ENCODE measurements around the gene EML4. TPM values are rescaled to one million over a fixed set of nuclear protein-coding genes. Genes with fewer than 3 reads are reported as not detected.
"Not testable (repeated sequence)": the region's sequence is repeated elsewhere in the genome, so short reads cannot be mapped to it uniquely, and the experiment has no call there.

Gene EML4
- polyA plus RNA-seq, 1 donor: 142 TPM

DNA sequence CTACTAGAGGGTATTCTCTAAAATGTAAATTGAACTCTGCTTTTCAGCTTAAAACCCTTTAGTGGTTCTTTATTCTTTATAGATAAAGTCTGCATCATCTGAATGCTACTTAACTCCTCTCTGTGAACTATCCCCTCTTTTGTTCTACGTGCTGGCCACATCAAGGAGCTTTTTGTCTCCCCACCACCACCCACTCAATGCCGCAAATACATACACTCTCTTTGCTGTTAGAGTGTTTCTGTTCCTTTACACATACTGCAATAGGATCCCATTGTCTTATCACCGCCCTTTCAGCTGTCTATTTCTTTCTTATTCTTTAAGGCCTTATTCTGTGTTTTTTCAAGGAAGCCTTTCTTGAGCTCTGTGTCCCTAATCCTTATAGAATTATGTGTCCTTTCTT lies 83.3 kb downstream of the EML4 start:
- no peak for DNase-seq

DNA sequence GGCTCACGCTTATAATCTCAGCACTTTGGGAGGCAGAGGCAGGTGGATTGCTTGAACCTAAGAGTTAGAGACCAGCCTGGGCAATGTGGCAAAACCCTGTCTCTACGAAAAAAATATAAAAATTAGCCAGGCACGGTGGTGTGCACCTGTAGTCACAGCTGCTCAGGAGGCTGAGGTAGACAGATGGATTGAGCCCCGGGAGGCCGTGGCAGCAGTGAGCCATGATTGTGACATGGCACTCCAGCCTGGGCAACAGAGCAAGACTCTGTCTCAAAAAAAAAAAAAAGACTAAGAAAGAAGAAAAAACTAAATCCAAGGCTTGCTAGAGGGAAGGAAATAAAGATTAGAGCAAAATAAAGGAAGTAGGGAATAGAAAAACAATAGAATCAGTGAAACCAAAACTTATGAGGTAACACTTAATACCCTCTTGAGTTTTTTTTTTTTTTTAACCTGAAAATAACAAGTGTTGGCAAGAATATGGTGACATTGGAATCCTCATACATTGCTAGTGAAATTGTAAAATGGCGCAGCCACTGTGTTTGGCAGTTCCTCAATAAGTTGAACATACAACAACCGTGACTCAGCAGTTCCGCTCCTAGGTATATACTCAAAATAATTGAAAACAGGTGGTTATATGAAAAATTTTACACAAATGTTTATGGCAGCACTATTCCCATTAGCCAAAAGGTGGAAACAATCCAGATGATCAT lies 85.2 kb downstream of the EML4 start:
- DNase-seq: no peak

DNA sequence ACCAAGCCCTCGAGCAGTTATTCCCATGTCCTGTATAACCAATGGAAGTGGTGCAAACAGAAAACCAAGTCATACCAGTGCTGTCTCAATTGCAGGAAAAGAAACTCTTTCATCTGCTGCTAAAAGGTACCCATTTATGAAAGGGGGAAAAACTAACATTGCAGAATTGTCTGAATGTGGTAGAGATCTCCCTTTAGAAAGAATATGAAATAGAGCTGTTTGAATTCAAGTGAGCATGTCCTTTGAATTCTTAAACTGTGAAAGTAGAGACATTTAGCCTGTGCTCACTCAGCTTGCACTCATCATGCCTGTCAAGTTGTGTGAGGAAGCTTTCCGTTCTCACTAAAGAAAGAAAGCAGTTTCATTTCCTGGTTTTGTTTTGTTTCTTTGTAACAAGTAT lies 87.4 kb downstream of the EML4 start:
- DNase-seq: no peak

DNA sequence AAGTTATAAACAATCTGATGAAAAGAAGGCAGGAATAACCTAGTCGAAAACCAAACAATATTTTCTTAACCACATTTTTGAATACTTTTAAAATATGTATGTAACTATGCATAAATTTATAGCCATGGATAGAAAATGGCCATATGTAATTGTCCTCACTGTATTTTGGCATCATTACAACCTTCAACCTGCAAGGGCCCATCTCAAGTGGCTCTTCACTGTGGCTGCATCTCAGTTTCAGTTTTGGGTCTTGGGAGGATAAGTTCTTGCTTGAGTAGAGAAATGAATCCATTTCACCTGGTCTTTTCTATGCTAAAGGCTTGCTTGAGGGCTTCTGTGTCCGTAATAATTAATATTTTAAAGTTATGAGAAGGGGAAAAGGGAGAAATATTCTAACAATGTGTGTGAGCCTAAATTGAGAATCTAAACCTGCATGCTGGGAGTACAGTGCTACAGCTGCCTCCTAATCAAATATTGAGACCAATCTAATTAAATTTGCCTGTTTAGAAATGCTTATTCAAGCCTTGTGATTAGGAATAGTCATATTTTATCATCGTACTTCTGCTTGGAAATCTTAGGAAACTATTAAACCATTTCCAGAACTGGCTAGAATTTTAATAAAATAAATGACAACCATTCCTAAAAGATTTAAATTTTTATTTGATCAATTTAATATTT lies 92.5 kb downstream of the EML4 start:
- no peak for DNase-seq

DNA sequence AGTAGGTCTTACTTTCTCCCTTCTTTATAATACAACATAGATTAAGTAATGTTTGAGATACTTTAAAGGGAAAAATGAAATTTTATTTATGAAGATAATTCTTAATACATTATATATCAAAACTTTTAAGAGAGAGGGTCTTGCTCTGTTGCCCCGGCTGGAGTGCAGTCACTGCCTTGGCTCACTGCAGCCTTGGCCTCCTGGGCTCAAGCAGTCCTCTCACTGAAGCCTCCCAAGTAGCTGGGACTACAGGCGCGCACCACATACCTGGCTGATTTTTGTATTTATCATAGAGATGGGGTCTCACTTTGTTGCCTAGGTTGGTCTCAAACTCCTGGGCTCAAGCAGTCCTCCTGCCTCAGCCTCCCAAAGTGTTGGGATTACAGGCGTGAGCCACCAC lies 97.1 kb downstream of the EML4 start:
- no peak for DNase-seq

DNA sequence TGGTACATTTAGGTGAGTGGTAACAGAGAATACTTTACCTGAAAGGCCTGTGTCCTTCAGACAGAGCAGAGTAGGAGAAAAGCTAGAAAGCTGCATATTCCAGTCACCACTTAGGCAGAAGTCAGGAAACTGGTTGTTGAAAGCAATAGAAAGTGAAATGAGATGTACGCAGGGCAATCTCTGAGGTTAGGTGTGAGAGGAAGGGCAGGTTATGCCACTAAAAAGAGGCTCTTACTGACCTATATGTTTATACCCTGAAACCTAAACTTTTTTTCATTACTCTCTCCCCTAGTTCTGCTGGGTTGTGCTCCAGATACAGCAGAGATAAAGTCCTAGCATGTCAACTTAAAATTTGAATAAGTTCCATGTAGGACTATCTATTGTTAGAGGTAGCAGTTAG lies 98.4 kb downstream of the EML4 start:
- DNase-seq: no peak

DNA sequence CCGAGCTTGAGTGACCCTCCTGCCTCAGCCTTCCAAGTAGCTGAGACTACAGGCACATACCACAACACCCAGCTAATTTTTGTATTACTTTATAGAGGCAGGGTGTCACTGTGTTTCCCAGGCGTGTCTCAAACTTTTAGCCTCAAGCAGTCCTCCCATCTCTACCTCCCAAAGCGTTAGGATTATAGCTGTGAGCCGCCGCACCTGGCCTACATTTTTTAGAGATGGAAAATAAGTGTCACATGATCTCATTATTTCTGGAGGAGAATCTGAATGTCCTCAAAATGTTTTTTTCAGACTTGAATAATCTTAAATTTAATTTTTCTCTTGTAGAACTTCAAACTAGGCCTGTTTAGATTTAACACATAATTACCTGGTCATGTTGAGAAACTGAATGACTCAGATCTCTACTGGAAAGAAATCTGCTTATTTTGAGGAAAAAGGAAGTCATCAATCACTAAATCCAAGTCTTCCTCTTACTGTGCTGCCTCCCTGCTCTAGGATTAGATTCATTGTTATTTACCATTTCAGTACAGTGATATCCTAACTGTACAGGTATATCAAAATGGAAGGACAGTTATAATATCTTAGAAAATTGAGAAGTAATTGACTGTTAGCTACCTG lies 99.5 kb downstream of the EML4 start:
- no peak for DNase-seq

DNA sequence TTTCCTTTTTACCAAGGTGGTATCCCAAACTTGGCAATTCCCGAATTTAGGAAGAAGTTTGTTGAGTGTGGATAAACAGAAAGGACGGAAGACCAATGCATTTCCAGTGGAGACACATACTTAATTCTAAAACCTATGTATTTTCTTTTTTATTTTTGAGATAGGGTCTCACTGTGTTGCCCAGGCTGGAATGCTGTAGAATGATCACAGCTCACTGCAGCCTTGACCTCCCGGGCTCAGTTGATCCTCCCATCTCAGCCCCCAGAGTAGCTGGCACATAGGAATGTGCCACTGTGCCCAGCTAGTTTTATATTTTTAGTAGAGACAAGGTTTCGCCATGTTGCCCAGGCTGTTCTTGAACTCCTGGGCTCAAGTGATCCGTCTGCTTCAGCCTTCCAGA lies 101.6 kb downstream of the EML4 start:
- DNase-seq: no peak

DNA sequence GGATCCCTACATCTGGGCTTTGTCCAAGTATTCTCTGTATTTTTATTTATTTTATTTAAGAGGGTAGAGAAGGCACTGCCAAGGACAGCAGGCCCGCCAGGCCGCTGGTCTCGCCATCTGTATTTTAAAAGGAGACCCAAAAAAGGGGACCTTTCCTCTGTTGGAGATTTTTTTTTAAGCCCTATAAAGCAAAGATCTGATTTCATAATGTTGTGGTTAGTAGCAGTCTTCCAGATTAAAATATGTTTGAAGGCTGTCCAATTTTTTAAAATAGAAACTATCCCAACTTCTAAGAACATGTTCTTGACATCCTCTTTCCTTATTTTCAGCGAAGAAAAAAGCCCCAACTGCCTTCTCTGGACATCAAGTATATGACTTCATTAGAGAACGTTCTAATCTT lies 102.1 kb downstream of the EML4 start:
- DNase-seq: not testable (repeated sequence)

DNA sequence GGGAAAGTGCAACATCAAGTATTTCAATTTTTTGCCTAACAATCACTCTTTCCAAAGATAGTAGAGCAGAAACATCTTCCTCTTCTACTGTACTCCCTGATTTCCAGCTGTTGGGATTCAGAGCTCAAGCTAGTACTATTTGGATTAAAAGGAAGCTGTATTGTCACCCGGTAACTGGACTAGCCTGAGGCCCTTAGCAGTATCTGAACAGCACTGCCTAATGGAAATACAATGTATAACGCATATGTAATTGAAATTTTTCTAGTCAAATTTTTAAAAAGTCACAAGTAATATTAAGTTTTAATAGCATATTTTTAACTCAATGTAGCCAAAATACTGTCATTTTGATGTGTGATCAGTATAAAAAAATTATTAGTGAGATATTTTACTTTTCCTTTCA lies 105.7 kb downstream of the EML4 start:
- DNase-seq: no peak

DNA sequence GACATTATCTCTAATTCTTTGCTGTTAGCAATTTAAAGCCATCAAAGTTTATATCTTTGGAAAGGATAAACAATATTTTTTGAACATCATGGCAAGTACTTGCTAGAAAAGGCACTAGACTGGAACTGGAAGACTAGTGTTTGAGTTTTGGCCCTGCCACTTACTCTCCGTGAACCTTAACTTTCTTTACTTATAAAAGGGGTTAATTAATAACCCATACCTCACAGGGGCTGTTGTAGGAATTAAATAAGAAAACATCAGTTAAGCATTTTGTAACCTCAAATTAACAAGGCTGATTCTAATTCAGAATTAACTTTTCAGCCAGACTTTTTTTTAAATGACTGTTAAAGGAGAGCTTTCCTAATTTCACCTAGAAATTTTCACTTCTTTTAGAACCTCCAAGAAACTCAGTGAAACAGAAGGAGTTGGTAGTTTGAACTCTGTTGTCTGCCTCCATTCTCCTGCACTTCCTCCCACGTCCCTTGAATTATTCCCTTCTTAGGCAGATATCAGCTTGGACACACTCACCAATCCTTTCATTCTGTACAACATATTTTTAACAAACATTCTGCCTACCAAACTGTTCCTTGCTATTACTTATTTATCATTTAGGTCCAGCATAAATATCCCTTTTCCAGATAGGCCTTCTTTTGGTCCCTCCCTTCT lies 112.4 kb downstream of the EML4 start:
- DNase-seq: no peak

DNA sequence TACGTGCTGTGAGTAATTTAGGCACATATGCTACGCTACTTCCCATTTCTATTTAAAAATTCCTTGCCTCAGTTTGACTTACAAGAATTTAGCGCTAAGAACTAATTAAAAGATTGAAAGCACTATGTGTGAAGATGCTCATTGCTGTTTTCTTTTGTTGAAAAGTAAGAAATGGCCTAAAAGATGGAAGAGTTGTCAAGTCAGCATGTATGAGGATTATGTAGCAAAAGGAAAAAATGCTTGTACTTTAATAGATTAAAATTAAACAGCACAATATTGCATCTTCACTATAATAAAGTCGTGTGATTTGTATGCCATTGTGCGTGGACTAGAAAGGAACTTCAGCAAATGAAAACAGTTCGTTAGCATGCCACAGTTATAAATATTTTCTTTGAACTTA lies 114.9 kb downstream of the EML4 start:
- no peak for DNase-seq

DNA sequence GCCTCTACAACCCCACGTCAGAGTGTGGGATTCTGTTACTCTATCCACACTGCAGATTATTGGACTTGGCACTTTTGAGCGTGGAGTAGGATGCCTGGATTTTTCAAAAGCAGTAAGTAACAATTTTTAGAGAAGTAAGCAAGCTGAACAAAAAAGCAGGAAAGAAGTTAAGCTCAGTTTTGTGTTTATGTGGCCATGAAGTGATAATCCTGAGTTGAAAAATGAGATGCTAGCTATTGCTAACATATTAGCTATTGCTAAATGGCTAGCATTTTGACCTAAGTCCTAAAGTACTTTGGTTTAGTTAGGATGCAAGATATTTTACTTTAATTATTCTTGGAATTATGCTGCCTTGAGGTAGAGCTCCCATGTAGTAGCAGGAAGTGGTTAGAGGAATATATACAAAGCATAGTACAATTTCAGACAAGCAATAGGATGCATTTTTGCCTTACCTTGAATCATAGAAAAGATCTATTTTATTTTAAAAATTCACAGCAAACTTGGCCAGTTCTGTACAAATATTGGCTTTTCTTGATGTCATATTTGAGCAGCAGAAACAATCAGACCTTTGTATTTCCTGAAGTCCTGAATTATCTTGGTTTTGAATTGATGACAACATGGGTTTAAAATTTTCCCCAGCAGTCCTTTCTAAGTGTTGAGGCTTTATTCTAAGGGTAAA lies 117.3 kb downstream of the EML4 start:
- no peak for DNase-seq

DNA sequence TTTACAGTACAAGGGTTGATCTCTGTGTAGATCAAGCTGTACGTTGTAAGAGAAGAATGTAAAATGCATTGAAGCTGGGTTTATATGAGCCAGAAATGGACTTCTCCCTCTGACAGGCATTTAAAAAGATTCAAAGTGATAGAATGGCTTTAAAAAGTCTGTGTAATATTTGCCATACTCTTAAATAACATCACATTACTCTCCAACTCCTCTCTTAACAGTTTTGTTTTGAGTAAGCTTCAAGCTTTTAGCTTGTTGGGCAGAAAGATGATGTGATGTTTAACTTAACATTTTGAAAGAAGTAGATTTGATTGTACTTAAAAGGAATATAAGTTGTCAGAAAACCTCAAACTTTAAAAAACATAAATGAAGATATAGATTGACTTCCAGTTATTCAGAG lies 119.7 kb downstream of the EML4 start:
- DNase-seq: no peak

DNA sequence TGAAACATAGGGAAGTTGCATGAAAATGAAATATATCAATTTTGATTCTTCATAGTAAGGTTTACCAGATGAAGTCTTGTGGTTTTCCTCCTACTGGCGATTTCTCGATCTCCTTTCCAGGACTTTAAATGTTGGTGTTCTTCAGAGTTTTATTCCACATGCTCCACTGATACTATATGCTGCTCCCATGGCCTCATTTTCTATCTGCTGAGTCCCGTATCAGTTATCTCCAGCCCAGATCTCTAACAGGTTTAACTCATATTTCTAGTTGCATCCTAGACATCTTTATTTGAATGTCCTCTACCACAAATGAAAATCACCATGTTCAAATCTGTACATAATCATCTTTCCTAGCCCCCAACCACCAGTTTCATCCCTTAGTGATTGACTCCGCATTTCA lies 120.1 kb downstream of the EML4 start:
- no peak for DNase-seq

DNA sequence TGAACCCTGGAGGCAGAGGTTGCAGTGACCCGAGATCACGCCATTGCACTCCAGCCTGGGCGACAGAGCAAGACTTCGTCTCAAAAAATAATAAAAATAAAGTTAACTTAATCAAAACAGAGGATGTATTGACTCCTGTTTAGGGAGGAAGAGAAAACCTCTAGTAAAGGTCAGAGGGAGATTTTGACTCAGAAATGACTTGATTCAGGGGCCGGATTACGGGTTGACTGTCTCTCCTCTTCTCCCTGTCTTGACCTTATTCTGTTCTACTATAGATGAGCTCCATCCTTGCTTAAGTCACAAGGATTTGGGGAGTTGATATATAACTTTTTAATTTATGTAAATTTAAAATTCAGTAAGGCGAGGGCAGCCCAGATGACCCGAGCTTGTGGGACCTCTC lies 120.9 kb downstream of the EML4 start:
- no peak for DNase-seq

DNA sequence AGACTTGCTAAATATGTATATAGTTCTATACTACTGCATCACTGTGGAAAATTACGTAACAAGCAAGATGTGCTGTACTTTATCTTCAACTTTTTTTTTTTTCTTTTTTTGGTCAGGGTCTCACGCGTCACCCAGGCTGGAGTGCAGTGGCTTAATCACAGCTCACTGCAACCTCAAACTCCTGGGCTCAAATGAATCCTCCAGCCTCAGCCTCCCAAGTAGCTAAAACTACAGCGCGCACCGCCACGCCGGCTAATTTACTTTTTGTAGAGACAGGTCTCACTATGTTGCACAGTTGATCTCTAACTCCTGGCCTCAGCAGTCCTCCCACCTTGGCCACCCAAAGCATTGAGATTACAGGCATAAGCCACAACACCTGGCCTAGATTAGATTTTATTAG lies 123.9 kb downstream of the EML4 start:
- no peak for DNase-seq

DNA sequence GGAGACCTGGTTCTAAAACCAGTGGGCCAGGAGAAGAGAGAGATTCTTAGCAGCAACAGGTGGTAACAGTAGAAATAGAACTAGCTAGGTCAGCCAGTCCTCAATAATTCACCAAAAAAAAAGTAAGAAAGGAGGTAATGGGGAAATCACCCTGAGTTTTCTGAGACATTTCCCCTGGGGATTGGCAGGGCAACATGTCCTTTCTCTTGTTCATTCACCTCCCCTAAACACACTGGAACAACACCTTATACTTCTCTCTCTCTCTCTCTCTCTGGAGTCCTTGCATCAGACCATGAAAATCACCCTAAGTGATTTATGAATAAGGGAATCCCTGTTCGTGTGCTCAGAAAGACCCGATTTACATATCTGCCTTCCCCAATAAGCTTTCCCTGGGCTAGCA lies 127.1 kb downstream of the EML4 start:
- no peak for DNase-seq

DNA sequence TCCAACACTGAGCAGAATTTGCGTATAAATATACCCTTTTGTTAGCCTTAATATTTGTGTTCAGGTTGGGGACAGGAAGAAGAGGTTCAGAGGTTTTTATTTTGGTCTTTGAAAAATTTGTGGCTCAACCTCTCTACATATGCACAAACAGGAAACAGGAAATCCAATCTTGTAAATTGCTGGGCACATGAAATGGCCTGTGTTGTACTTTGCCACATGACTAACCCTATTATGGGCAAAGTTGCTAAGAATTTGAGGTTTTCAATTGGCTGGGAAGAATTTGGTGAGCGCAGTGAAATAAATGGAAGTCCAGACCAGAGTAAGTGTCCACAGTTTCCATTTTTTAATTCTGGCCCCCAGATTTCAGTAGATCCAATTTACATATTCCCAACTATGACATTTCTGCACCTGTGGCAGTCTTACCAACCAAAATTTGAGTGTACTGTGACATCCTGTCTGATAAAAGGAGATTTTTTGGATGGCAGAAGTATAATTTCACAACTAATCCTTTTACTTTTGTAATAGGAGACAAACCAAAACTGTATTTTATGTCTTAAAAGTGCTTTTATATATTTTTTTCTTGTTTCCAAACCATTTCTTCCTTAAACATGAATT lies 128.3 kb downstream of the EML4 start:
- no peak for DNase-seq

DNA sequence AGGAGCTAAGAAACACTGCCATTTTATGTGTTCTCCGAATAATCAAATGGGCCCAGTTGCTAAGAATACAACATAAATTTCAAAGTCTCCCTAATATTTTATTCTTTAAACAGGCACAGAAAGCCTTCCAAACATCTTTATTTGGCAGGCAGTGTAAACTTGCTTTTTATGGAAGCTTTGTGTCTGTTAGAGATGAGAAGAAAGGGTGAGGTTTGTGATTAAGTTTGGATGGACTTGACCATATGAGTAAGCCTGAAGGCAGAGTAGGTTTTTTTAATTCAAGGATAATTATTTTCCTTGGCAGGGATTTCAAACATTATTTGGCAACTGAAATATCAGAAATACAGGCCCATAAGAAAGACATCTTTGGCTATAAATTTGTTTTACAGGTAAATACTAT lies 129.0 kb downstream of the EML4 start:
- DNase-seq: no peak

DNA sequence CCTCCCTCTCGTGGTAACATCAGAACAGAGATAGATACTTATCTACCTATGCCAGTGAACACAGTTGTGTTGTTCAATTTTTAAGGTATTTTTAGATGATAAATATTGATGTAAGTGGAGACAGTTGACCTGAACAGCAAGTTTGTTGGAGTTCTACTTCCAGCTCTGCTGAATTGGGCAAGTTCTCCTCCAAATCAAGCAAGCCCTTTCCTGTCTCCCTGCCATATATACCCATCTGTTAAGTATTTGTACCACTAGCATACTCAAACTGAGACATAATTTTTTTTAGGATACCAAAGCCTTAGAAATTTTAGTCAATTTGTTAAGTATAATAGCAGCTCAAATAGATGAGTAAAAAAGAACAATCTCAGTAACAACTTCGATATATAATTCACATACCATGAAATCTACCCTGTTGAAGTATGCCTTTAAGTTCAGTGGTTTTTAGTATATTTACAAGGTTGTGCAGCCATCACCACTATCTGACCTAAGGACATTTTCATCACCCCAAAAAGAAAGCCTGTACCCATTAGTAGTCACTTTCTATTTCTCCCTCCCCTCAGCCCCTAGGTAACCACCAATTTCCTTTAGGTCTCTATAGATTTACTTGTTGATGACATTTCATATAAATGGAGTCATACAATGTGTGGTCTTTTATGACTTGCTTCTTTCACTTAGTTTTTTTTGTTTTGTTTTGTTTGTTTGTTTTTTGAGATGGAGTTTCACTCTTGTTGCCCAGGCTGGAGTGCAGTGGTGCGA lies 130.0 kb downstream of the EML4 start:
- DNase-seq: no peak

All from left kidney (tissue), 2 donors.